HG02588 (cell line): ENCODE data around the gene ARVCF.
"Not testable (repeated sequence)": the region's sequence is repeated elsewhere in the genome, so short reads cannot be mapped to it uniquely, and the experiment has no call there.

Source experiments
- ATAC-seq: cut with Tn5 transposase; IDR thresholded peaks from one replicate; pipeline ENCODE4 v1.9.1; 2021; ENCODE audit warnings: mild to moderate bottlenecking, moderate library complexity; ENCODE audit not compliant: unreplicated experiment

ARVCF gene

GRCh38 chr22:19942157-19943081 is 74.2 kb downstream of the ARVCF start:
- peak; percentile 31 for ATAC-seq

GRCh38 chr22:19941365-19942082 is 75.1 kb downstream of the ARVCF start, which contains the start of the genes COMT and TXNRD2:
TSS of gene COMT (plus strand) at chr22:19941772. CDS start at chr22:19962527, 20,755 bp downstream.
TSS of gene TXNRD2 (minus strand) at chr22:19941818. CDS start at chr22:19941803, 15 bp downstream.
- peak; percentile 58 for ATAC-seq

GRCh38 chr22:19940536-19941364 is 75.9 kb downstream of the ARVCF start:
- no peak for ATAC-seq

- no peak for ATAC-seq
These were observed 78.8 kb downstream of the ARVCF start for GRCh38 chr22:19937616-19938473.

- no peak for ATAC-seq
These were observed 80.1 kb downstream of the ARVCF start for GRCh38 chr22:19936513-19936912.

- ATAC-seq: not testable (repeated sequence)
These were observed 81.4 kb downstream of the ARVCF start for GRCh38 chr22:19935123-19935718.

GRCh38 chr22:19933341-19934241 is 83.0 kb downstream of the ARVCF start:
- ATAC-seq: no peak

GRCh38 chr22:19932367-19933206 is 84.0 kb downstream of the ARVCF start:
- ATAC-seq: no peak

GRCh38 chr22:19931514-19931913 is 85.1 kb downstream of the ARVCF start:
- ATAC-seq: no peak

GRCh38 chr22:19930551-19931486 is 85.8 kb downstream of the ARVCF start:
- ATAC-seq: no peak

GRCh38 chr22:19929586-19930550 is 86.8 kb downstream of the ARVCF start:
- ATAC-seq: no peak

- ATAC-seq: no peak
These were observed 88.4 kb downstream of the ARVCF start for GRCh38 chr22:19928207-19928606.

GRCh38 chr22:19927696-19928095 is 88.9 kb downstream of the ARVCF start:
- ATAC-seq: no peak

GRCh38 chr22:19926028-19926427 is 90.6 kb downstream of the ARVCF start:
- ATAC-seq: not testable (repeated sequence)

GRCh38 chr22:19923914-19924513 is 92.6 kb downstream of the ARVCF start:
- no peak for ATAC-seq
